B cell (primary cell): ENCODE results near the gene SHOX. TPM values are rescaled to one million over a fixed set of nuclear protein-coding genes. Genes with fewer than 3 reads are reported as not detected.

Source experiments
- ATAC-seq: fragments of 200-7000 bp; cut with Tn5 transposase; one replicate; pipeline ENCODE4 v1.10.0; 2021; ENCODE audit warnings: low read depth, mild to moderate bottlenecking, moderate number of reproducible peaks, moderate library complexity
- CTCF ChIA-PET: fragments of 350-600 bp; sonication (Branson Sonifier 250); formaldehyde crosslinking; loops from one replicate; lab custom pipeline; 2021; ENCODE audit warnings: antibody characterized with exemption, inconsistent platforms; lab: Charles Lee
- POLR2A ChIA-PET: fragments of 350-600 bp; sonication (Branson Sonifier 250); formaldehyde crosslinking; loops from one replicate; lab custom pipeline; 2021; ENCODE audit warnings: antibody characterized with exemption; lab: Charles Lee
- DNase-seq: peaks from one replicate; pipeline ENCODE4 v3.0.0; 2013
- H2AFZ ChIP-seq: 2 replicates; pipeline ENCODE4 v1.6.1; 2012; ENCODE audit warnings: mild to moderate bottlenecking, low read depth, low read length; ENCODE audit not compliant: insufficient read depth, poor library complexity, severe bottlenecking
- H3K27ac ChIP-seq, 2 donors: 1 replicate in 1 of 2; 2 replicates in 1 of 2; pipeline ENCODE4 v1.5.1; 2012 to 2013; ENCODE audit warnings: low read length in 2 of 2, mild to moderate bottlenecking in 2 of 2, moderate library complexity in 1 of 2
- H3K27me3 ChIP-seq, 4 experiments: fragments of 200-600 bp in 1 of 4; sonication (generic) in 1 of 4; replicated peaks in 1 of 4; 1 replicate in 2 of 4; 2 replicates in 2 of 4; pipeline versions ENCODE4 v1.6.1 to v1.7.0; 2013 to 2016; ENCODE audit warnings: low read length in 3 of 4, mild to moderate bottlenecking in 2 of 4, mixed read lengths in 1 of 4, moderate library complexity in 1 of 4; ENCODE audit not compliant: insufficient read depth in 4 of 4, control insufficient read depth in 3 of 4; ENCODE audit errors: control extremely low read depth in 1 of 4
- H3K36me3 ChIP-seq, 2 experiments: replicated peaks in 1 of 2; 1 replicate in 1 of 2; 2 replicates in 1 of 2; pipeline versions ENCODE4 v1.6.1 to v1.7.1; 2013; ENCODE audit warnings: low read length in 1 of 2; ENCODE audit not compliant: insufficient read depth in 2 of 2, control insufficient read depth in 1 of 2; ENCODE audit errors: control extremely low read depth in 1 of 2, extremely low read depth in 1 of 2
- H3K4me1 ChIP-seq, 2 donors: fragments of 200-600 bp in 1 of 2; sonication (generic) in 1 of 2; 1 replicate in 1 of 2; 2 replicates in 1 of 2; pipeline versions ENCODE4 v1.5.1 to v1.6.1; 2013 to 2017; ENCODE audit warnings: low read length in 2 of 2; ENCODE audit not compliant: control insufficient read depth in 2 of 2, insufficient read depth in 2 of 2
- H3K4me2 ChIP-seq: replicated peaks from 2 replicates; pipeline ENCODE3; 2012; ENCODE audit warnings: mild to moderate bottlenecking, low read depth, low read length; ENCODE audit not compliant: poor library complexity, severe bottlenecking
- H3K4me3 ChIP-seq, 5 experiments: fragments of 200-600 bp in 1 of 5; sonication (generic) in 1 of 5; 1 replicate in 3 of 5; 2 replicates in 2 of 5; pipeline versions ENCODE4 v1.5.1 to v1.7.0; 2011 to 2016; ENCODE audit warnings: low read length in 4 of 5, mild to moderate bottlenecking in 4 of 5, low read depth in 2 of 5, control low read depth in 1 of 5, moderate library complexity in 1 of 5; ENCODE audit not compliant: insufficient read depth in 1 of 5; ENCODE audit errors: control extremely low read depth in 1 of 5, extremely low read depth in 1 of 5
- H3K79me2 ChIP-seq: fragments of 200-600 bp; sonication (generic); one replicate; pipeline ENCODE4 v1.6.0; 2016; ENCODE audit warnings: low read length; ENCODE audit not compliant: control insufficient read depth, insufficient read depth
- H3K9ac ChIP-seq: fragments of 200-600 bp; sonication (generic); 2 replicates; pipeline ENCODE4 v1.6.1; 2017; ENCODE audit warnings: mild to moderate bottlenecking, low read length, moderate library complexity
- H3K9me3 ChIP-seq, 3 donors: one replicate each; pipeline versions ENCODE4 v1.6.1 to v1.7.1; 2013; ENCODE audit warnings: low read length in 2 of 3; ENCODE audit not compliant: control insufficient read depth in 2 of 3, insufficient read depth in 1 of 3; ENCODE audit errors: control extremely low read depth in 1 of 3
- H4K20me1 ChIP-seq: 2 replicates; pipeline ENCODE4 v1.6.0; 2012; ENCODE audit warnings: mild to moderate bottlenecking, low read length; ENCODE audit not compliant: insufficient read depth, control insufficient read depth, poor library complexity, severe bottlenecking
- H3K27ac Mint-ChIP-seq: one replicate; pipeline ENCODE4 v1.8.0; 2021; ENCODE audit warnings: mixed read lengths
- H3K27me3 Mint-ChIP-seq: one replicate; pipeline ENCODE4 v1.8.0; 2021; ENCODE audit warnings: mixed read lengths
- H3K4me1 Mint-ChIP-seq: one replicate; pipeline ENCODE4 v1.8.0; 2021; ENCODE audit warnings: mixed read lengths
- H3K4me3 Mint-ChIP-seq: one replicate; pipeline ENCODE4 v1.8.0; 2021; ENCODE audit warnings: mixed read lengths
- H3K9me3 Mint-ChIP-seq: one replicate; pipeline ENCODE4 v1.8.0; 2022; ENCODE audit warnings: mixed read lengths; ENCODE audit not compliant: insufficient read depth
- CTCF ChIP-seq: fragments of 200-600 bp; IDR thresholded peaks from one replicate; pipeline ENCODE4 v1.8.0; 2022; ENCODE audit warnings: antibody characterized with exemption, mild to moderate bottlenecking
- EZH2 ChIP-seq: IDR thresholded peaks from 2 replicates; pipeline ENCODE4 v1.6.1; 2012; ENCODE audit warnings: borderline replicate concordance, low read depth, mild to moderate bottlenecking, moderate library complexity, low read length; ENCODE audit not compliant: insufficient read depth, poor library complexity, severe bottlenecking
- whole genome bisulfite sequencing: methylation state at CpG from one replicate; pipeline ENCODE4 v1.1.5; 2013; ENCODE audit warnings: missing lambda C conversion rate; ENCODE audit not compliant: insufficient coverage; 5-methylcytosine and 5-hydroxymethylcytosine counted together
- intact Hi-C: fragments of 100-400 bp; cut with micrococcal nuclease; formaldehyde crosslinking; loops from one replicate; pipeline ENCODE4 v1.10.0; 2022
- polyA plus RNA-seq: library from polyadenylated mRNA; depleted of rRNA; stranded (reverse); fragments of >200 nt; gene quantifications from 2 replicates; pipeline ENCODE4 v1.2.3, GENCODE V29; 2012
- total RNA-seq, 2 donors: library from RNA; stranded (reverse); fragments of 120-200 nt in 1 of 2; gene quantifications; 1 replicate in 1 of 2; 2 replicates in 1 of 2; pipeline versions ENCODE4 v1.2.3 to v1.2.4, GENCODE V29; 2013 to 2022

SHOX gene
- total and polyA plus RNA-seq, 2 donors (not counting 1 experiment from before 2014, with no cell fraction given): not detected

GRCh38 chrX:680062-680461 is 49.5 kb downstream of the SHOX start:
- ATAC-seq: no peak
- H3K4me1 Mint-ChIP-seq: no peaks in the 10 kb centered on the region
- no peak overlapping the region for H2AFZ ChIP-seq
- ChIA-PET CTCF (no interaction called here), POLR2A (no interaction called here)
- no peaks in the 10 kb centered on the region for H3K9me3 Mint-ChIP-seq
- H3K9ac ChIP-seq: no peak overlapping the region
- no peak overlapping the region for H3K27ac ChIP-seq
- TF ChIP-seq CTCF (no peak), EZH2 (no peak)
- no peaks in the 10 kb centered on the region for H3K4me1 ChIP-seq
- H3K27me3 Mint-ChIP-seq: no peaks in the 10 kb centered on the region
- peaks cover 0 to 26% (median 0%) of the 10 kb centered on the region in 3 donors for H3K9me3 ChIP-seq
- no peak overlapping the region for H3K4me3 Mint-ChIP-seq
- intact Hi-C loops: no loop called here
- H3K27ac Mint-ChIP-seq: no peak overlapping the region
- no peaks in the 10 kb centered on the region for H3K27me3 ChIP-seq
- no peaks in the 10 kb centered on the region for H3K79me2 ChIP-seq
- no peak for DNase-seq
- no peaks in the 10 kb centered on the region for H3K36me3 ChIP-seq
- no peak overlapping the region for H3K4me2 ChIP-seq
- no peak overlapping the region for H3K4me3 ChIP-seq
- H4K20me1 ChIP-seq: no peaks in the 10 kb centered on the region
- 97% methylated on average over 14 of the region's 14 CpGs for WGBS

- H4K20me1 ChIP-seq: no peaks in the 10 kb centered on the region
- H3K4me1 ChIP-seq: no peaks in the 10 kb centered on the region
- H3K4me3 Mint-ChIP-seq: no peak overlapping the region
- intact Hi-C loops: no loop called here
- H3K4me2 ChIP-seq: no peak overlapping the region
- no peaks in the 10 kb centered on the region for H3K27me3 ChIP-seq
- TF ChIP-seq EZH2: no peak
- no peak for TF ChIP-seq CTCF
- no peak overlapping the region for H2AFZ ChIP-seq
- H3K79me2 ChIP-seq: no peaks in the 10 kb centered on the region
- ATAC-seq (no peak), DNase-seq (no peak)
- no peak overlapping the region for H3K27ac ChIP-seq
- POLR2A ChIA-PET: no interaction called here
- no peak overlapping the region for H3K4me3 ChIP-seq
- peaks cover 0 to 23% (median 0%) of the 10 kb centered on the region in 3 donors for H3K9me3 ChIP-seq
- no peak overlapping the region for H3K27ac Mint-ChIP-seq
- no peaks in the 10 kb centered on the region for H3K27me3 Mint-ChIP-seq
- CTCF ChIA-PET: no interaction called here
- no peaks in the 10 kb centered on the region for H3K4me1 Mint-ChIP-seq
- 100% methylated on average over 2 of the region's 3 CpGs for WGBS
- H3K9ac ChIP-seq: no peak overlapping the region
- H3K9me3 Mint-ChIP-seq: no peaks in the 10 kb centered on the region
- H3K36me3 ChIP-seq: no peaks in the 10 kb centered on the region
These were observed 51.4 kb downstream of the SHOX start for GRCh38 chrX:681989-682388.
